Stimulated activated naive CD8-positive, alpha-beta T cell treated with anti-CD3 and anti-CD28 coated beads, Interleukin-15, Interleukin-2, amounts not matched to agents 100 ng/mL and 50 ng/mL, for 24 hours (primary cell): Measurements from ENCODE around the gene VHLL.
A peak's percentile ranks its signal among the peaks of the same experiment; 100 is the strongest.

Source experiments
- H3K27ac Mint-ChIP-seq: one replicate; pipeline ENCODE4 v1.8.0; 2021; ENCODE audit warnings: mild to moderate bottlenecking, mixed read lengths
- H3K27me3 Mint-ChIP-seq: one replicate; pipeline ENCODE4 v1.8.0; 2021; ENCODE audit warnings: mixed read lengths
- H3K36me3 Mint-ChIP-seq: one replicate; pipeline ENCODE4 v1.8.0; 2021; ENCODE audit warnings: low read depth, mixed read lengths
- H3K4me1 Mint-ChIP-seq: one replicate; pipeline ENCODE4 v1.8.0; 2021; ENCODE audit warnings: low read depth, mixed read lengths
- H3K4me3 Mint-ChIP-seq: one replicate; pipeline ENCODE4 v1.8.0; 2021; ENCODE audit warnings: mild to moderate bottlenecking, mixed read lengths
- H3K9me3 Mint-ChIP-seq: one replicate; pipeline ENCODE4 v1.8.0; 2021; ENCODE audit warnings: mixed read lengths

VHLL gene

DNA sequence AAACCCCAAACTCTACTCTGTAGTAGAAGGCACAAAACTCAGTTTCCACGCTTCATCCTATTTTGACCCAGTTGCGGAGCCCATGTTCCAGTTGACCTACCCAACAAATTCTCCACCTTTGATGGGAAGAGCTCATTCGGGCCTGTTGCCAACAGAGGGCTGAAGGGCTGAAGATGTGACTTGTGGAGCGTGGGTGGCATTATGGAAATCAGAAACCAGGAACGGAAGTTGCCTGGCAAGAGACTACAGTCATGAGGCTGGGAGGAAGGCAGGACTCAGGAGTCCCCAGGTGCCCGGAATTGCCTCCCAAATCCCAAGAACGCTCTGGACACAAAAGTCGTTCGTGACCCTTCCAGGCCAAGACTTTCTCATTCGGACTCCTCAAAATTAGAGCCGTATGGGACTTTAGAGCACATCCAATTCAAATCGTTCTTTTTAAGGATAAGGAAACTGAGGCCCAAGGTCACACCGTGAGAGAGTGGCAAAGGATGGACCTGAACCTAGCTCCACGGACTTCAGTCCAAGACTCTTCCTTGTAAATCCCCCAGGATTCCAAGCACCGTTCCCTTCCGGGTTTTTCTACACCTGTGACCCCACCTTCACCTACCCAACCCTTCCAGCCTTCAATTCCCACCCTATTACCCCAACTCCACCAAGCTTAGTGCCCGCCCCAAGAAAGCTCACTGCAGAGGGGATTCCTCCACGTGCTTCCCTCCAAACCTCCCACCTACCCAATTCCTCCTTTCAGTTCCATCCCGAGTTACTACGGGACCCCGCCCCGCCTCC lies 17.2 kb downstream of the VHLL start:
- Mint-ChIP-seq H3K36me3 (peaks cover 52% of the 10 kb centered on the region), H3K4me3 (peak overlapping the region; percentile 96), H3K27me3 (no peaks in the 10 kb centered on the region), H3K27ac (peak overlapping the region; percentile 98), H3K9me3 (no peaks in the 10 kb centered on the region), H3K4me1 (peaks cover 46% of the 10 kb centered on the region)

- Mint-ChIP-seq H3K36me3 (peaks cover 55% of the 10 kb centered on the region), H3K9me3 (no peaks in the 10 kb centered on the region), H3K4me3 (peak overlapping the region; percentile 96), H3K27ac (peak overlapping the region; percentile 98), H3K4me1 (peaks cover 46% of the 10 kb centered on the region), H3K27me3 (no peaks in the 10 kb centered on the region)
Measured at GRCh38 chr1:156281281-156281680, 17.8 kb downstream of the VHLL start.

DNA sequence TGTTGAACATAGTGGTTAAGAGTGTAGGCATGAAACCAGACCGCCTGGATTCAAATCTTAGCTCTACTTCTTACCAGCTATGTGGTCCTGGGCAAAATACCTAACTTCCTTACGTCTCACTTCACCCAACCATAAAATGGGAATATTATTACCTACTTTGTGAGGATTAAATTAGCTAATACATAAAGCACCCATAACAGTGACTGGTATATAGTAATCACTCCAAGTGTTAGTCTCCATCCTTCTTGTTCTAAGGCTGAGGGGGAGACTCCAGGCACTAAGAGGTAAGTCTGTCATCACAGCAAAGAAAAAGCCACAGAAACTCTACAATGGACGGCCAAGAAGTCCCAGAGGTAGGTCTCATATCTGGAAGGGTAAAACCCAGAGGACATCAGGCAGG lies 19.3 kb downstream of the VHLL start:
- Mint-ChIP-seq H3K27me3 (no peaks in the 10 kb centered on the region), H3K4me3 (peak overlapping the region; percentile 96), H3K27ac (peak overlapping the region; percentile 52), H3K4me1 (peaks cover 46% of the 10 kb centered on the region), H3K36me3 (peaks cover 65% of the 10 kb centered on the region), H3K9me3 (no peaks in the 10 kb centered on the region)

GRCh38 chr1:156276966-156277381 lies 22.1 kb downstream of the VHLL start:
- Mint-ChIP-seq H3K4me3 (no peak overlapping the region), H3K36me3 (peaks cover 88% of the 10 kb centered on the region)

GRCh38 chr1:156276532-156276931 lies 22.6 kb downstream of the VHLL start:
- Mint-ChIP-seq H3K27ac (no peak overlapping the region), H3K36me3 (peaks cover 89% of the 10 kb centered on the region), H3K9me3 (no peaks in the 10 kb centered on the region), H3K27me3 (no peaks in the 10 kb centered on the region), H3K4me1 (peaks cover 24% of the 10 kb centered on the region), H3K4me3 (no peak overlapping the region)

More at GRCh38 chr1:156276966-156277381, 22.1 kb downstream of the VHLL start:
- Mint-ChIP-seq H3K4me1 (peaks cover 26% of the 10 kb centered on the region), H3K9me3 (no peaks in the 10 kb centered on the region), H3K27ac (no peak overlapping the region), H3K27me3 (no peaks in the 10 kb centered on the region)

GRCh38 chr1:156270314-156270713 lies 28.8 kb downstream of the VHLL start:
- Mint-ChIP-seq H3K4me3 (no peak overlapping the region), H3K4me1 (no peaks in the 10 kb centered on the region), H3K36me3 (peaks cover 85% of the 10 kb centered on the region), H3K9me3 (no peaks in the 10 kb centered on the region), H3K27ac (no peak overlapping the region), H3K27me3 (no peaks in the 10 kb centered on the region)

DNA sequence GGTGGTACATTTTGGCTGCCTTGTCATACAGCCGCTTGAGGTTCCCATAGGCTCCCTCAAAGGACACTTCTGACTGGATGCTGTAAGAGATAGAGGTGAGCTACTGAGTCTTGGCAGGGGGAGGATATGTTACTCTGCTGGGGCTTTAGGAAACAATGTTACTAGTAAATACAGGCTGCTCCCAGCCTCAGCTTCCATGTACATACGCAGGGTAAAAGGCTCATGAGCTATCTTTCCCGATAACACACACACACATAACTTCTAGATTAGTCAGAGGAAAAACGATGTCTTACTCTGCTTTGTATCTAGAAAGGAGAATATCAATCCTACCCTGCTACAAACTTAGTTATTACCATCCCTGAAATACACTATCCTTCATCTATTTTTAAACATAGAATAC lies 30.8 kb downstream of the VHLL start:
- peaks cover 8% of the 10 kb centered on the region for H3K4me1 Mint-ChIP-seq
- H3K27me3 Mint-ChIP-seq = no peaks in the 10 kb centered on the region
- no peak overlapping the region for H3K4me3 Mint-ChIP-seq
- H3K27ac Mint-ChIP-seq = no peak overlapping the region
- H3K36me3 Mint-ChIP-seq = peaks cover 82% of the 10 kb centered on the region
- H3K9me3 Mint-ChIP-seq = no peaks in the 10 kb centered on the region

GRCh38 chr1:156266051-156266450 lies 33.1 kb downstream of the VHLL start:
- no peak overlapping the region for H3K4me3 Mint-ChIP-seq
- no peaks in the 10 kb centered on the region for H3K9me3 Mint-ChIP-seq
- no peak overlapping the region for H3K27ac Mint-ChIP-seq
- peaks cover 76% of the 10 kb centered on the region for H3K36me3 Mint-ChIP-seq
- peaks cover 17% of the 10 kb centered on the region for H3K4me1 Mint-ChIP-seq
- no peaks in the 10 kb centered on the region for H3K27me3 Mint-ChIP-seq

- peaks cover 81% of the 10 kb centered on the region for H3K36me3 Mint-ChIP-seq
- no peak overlapping the region for H3K4me3 Mint-ChIP-seq
- peak overlapping the region; percentile 40 for H3K27ac Mint-ChIP-seq
Measured at GRCh38 chr1:156263288-156263655, 35.8 kb downstream of the VHLL start.

GRCh38 chr1:156262461-156263287 lies 36.4 kb downstream of the VHLL start:
- H3K36me3 Mint-ChIP-seq = peaks cover 81% of the 10 kb centered on the region

More at GRCh38 chr1:156263288-156263655, 35.8 kb downstream of the VHLL start:
- peaks cover 17% of the 10 kb centered on the region for H3K4me1 Mint-ChIP-seq
- no peaks in the 10 kb centered on the region for H3K27me3 Mint-ChIP-seq
- H3K9me3 Mint-ChIP-seq = no peaks in the 10 kb centered on the region

GRCh38 chr1:156260896-156261295 lies 38.2 kb downstream of the VHLL start:
- no peak overlapping the region for H3K4me3 Mint-ChIP-seq
- no peaks in the 10 kb centered on the region for H3K27me3 Mint-ChIP-seq
- no peak overlapping the region for H3K27ac Mint-ChIP-seq
- peaks cover 17% of the 10 kb centered on the region for H3K4me1 Mint-ChIP-seq
- H3K36me3 Mint-ChIP-seq = peaks cover 81% of the 10 kb centered on the region
- H3K9me3 Mint-ChIP-seq = no peaks in the 10 kb centered on the region

More at GRCh38 chr1:156262461-156263287, 36.4 kb downstream of the VHLL start:
- H3K9me3 Mint-ChIP-seq = no peaks in the 10 kb centered on the region
- H3K27ac Mint-ChIP-seq = peak overlapping the region; percentile 40
- no peaks in the 10 kb centered on the region for H3K27me3 Mint-ChIP-seq
- no peak overlapping the region for H3K4me3 Mint-ChIP-seq
- peaks cover 17% of the 10 kb centered on the region for H3K4me1 Mint-ChIP-seq

GRCh38 chr1:156259805-156260204 lies 39.3 kb downstream of the VHLL start:
- Mint-ChIP-seq H3K36me3 (peaks cover 75% of the 10 kb centered on the region), H3K9me3 (no peaks in the 10 kb centered on the region), H3K27ac (no peak overlapping the region), H3K27me3 (no peaks in the 10 kb centered on the region), H3K4me3 (no peak overlapping the region), H3K4me1 (peaks cover 17% of the 10 kb centered on the region)

DNA sequence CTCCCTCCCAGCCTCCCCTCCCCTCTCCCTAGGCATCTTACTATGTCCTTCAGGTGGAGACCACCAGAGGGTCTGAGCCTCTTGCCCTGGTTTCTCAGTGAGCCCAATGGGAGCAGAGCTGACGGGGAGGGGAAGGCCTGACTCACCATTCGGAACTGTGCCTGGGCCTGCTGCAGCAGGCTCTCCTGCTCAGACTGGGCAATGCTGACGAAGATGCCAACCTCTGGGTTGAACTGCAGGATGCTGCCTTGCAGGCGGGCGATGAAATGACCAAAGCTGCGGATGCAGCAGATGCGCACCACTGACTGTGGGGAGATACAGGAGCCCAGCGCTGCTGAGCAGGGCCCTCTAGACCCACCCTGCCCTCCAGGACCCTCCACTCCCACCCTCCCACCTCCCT lies 40.2 kb downstream of the VHLL start:
- Mint-ChIP-seq H3K36me3 (peaks cover 71% of the 10 kb centered on the region), H3K4me3 (no peak overlapping the region), H3K9me3 (no peaks in the 10 kb centered on the region), H3K4me1 (peaks cover 14% of the 10 kb centered on the region), H3K27ac (no peak overlapping the region), H3K27me3 (no peaks in the 10 kb centered on the region)

DNA sequence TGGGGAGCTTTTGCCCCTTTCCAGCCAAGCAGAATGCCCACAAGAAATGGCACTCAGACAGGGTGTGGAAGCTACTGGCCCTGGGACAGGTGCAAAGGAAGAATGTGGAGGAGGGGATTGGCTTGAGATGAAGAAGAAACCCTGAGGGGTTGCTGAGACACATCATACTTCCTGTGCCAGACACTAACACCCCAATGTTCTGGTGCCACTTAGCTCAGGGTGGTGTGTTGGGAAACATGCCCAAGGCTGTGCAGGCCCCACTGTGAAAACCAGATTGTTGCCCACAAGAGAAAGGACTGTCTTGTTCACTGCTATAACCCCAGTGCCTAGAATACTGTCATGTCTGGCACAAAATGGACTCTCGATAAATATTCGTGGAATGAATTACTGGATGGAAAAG lies 41.4 kb downstream of the VHLL start:
- H3K4me1 Mint-ChIP-seq = peaks cover 3% of the 10 kb centered on the region
- H3K27ac Mint-ChIP-seq = peak overlapping the region; percentile 31
- no peak overlapping the region for H3K4me3 Mint-ChIP-seq
- H3K36me3 Mint-ChIP-seq = peaks cover 71% of the 10 kb centered on the region
- no peaks in the 10 kb centered on the region for H3K27me3 Mint-ChIP-seq
- no peaks in the 10 kb centered on the region for H3K9me3 Mint-ChIP-seq

DNA sequence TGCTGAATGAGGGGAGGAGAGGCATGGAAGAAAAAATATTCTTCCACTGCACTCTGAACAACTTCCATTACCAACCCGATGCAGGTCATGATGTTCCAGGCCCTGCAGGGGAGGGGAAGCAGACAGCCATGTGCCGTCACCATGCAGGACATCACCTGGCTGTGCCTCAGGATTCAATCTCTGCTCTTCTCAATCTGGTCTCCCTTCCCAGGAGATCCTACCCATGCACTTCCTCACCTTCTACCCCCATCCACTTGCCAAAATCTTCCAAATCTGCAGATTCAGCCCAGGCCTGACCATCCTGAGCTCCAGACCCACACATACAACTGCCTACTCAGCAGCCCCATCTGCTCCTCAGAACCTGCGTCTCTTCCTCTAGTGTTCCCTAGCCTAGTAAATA lies 45.5 kb downstream of the VHLL start:
- Mint-ChIP-seq H3K4me3 (no peak overlapping the region), H3K36me3 (peaks cover 62% of the 10 kb centered on the region), H3K27ac (peak overlapping the region; percentile 76), H3K4me1 (no peaks in the 10 kb centered on the region), H3K9me3 (no peaks in the 10 kb centered on the region), H3K27me3 (no peaks in the 10 kb centered on the region)
